ENCODE results near the gene SH3TC1. TPM values are rescaled to one million over a fixed set of nuclear protein-coding genes. Genes with fewer than 3 reads are reported as not detected.
A peak's percentile ranks its signal among the peaks of the same experiment; 100 is the strongest.

The SH3TC1 gene
- total RNA-seq, 1 donor from 2014 or later: 0.94 TPM

GRCh38 chr4:8180310-8181093, 18.6 kb upstream of the SH3TC1 start:
- no peak for DNase-seq (ENCODE audit: low read depth)

GRCh38 chr4:8181119-8181518, 18.0 kb upstream of the SH3TC1 start:
- no peak for DNase-seq (ENCODE audit: low read depth)

GRCh38 chr4:8181844-8182243, 17.2 kb upstream of the SH3TC1 start:
- peak; percentile 65 for DNase-seq (ENCODE audit: low read depth)

GRCh38 chr4:8182294-8182693, 16.8 kb upstream of the SH3TC1 start:
- DNase-seq (ENCODE audit: low read depth): no peak

- peak; percentile 85 for DNase-seq (ENCODE audit: low read depth)
Measured at GRCh38 chr4:8182858-8183725, 16.0 kb upstream of the SH3TC1 start.

- DNase-seq (ENCODE audit: low read depth): no peak
Measured at GRCh38 chr4:8184061-8184460, 15.0 kb upstream of the SH3TC1 start.

GRCh38 chr4:8185295-8185694, 13.8 kb upstream of the SH3TC1 start:
- peak; percentile 79 for DNase-seq (ENCODE audit: low read depth)

- DNase-seq (ENCODE audit: low read depth): no peak
Measured at GRCh38 chr4:8185930-8186329, 13.2 kb upstream of the SH3TC1 start.

GRCh38 chr4:8188085-8188484, 11.0 kb upstream of the SH3TC1 start:
- DNase-seq (ENCODE audit: low read depth): peak; percentile 55

- no peak for DNase-seq (ENCODE audit: low read depth)
Measured at GRCh38 chr4:8188743-8189550, 10.1 kb upstream of the SH3TC1 start.

GRCh38 chr4:8189551-8190466, 9.3 kb upstream of the SH3TC1 start:
- DNase-seq (ENCODE audit: low read depth): no peak

- peak; percentile 75 for DNase-seq (ENCODE audit: low read depth)
Measured at GRCh38 chr4:8191136-8191747, 7.8 kb upstream of the SH3TC1 start.

- DNase-seq (ENCODE audit: low read depth): peak; percentile 43
Measured at GRCh38 chr4:8192748-8193738, 6.0 kb upstream of the SH3TC1 start.

- DNase-seq (ENCODE audit: low read depth): no peak
Measured at GRCh38 chr4:8194306-8195242, 4.5 kb upstream of the SH3TC1 start.

GRCh38 chr4:8195431-8195830, 3.7 kb upstream of the SH3TC1 start:
- DNase-seq (ENCODE audit: low read depth): no peak

- peak; percentile 60 for DNase-seq (ENCODE audit: low read depth)
Measured at GRCh38 chr4:8195841-8196458, 3.1 kb upstream of the SH3TC1 start.

GRCh38 chr4:8197521-8197920, 1.6 kb upstream of the SH3TC1 start:
- DNase-seq (ENCODE audit: low read depth): no peak
